ENCODE results near the gene CR1L. TPM values are rescaled to one million over a fixed set of nuclear protein-coding genes. Genes with fewer than 3 reads are reported as not detected.

CR1L gene
- total RNA-seq: 1 to 10 TPM in 1 of 6 donors, not detected in 5; 1.3 TPM
- polyA plus RNA-seq: not detected

DNA sequence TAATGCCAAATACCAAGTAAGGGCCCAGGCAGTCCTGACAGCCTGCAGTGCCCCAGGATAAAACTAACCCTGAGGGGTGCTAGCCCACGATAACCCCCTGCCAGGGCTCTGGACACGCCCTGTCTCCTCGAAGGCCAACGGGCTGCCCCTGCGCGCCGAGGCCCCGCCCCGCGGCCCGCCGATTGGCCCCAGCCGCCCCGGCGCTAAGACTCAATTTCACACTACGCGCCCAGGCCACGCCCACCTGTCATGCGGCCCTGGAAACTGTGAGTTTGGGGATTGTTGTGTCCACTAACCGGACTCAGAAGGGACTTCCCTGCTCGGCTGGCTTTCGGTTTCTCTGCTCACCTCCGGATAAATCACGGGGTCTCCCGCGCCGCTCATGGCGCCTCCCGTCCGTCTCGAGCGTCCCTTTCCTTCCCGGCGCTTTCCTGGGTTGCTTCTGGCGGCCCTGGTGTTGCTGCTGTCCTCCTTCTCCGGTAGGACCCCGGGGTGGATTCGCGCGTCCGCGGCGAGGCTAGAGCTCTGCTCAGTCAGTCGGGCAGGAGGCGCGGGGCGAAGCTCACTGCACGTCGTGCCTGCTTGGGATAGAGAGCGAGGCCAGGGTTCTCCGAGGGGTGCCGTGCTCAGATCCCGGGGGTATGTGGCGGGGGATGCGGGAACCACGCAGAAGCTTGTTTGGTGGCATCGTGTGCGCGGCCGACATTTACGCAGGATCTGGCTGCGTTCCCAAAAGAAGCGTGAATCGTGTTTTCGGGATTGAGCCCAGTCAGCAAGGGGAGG lies at the start of gene CR1L:
Gene CR1L, plus strand, starts transcription at position 282 of the 783 bp plus-strand sequence. Its CDS starts 101 bp downstream, at position 383.
- Histone ChIP-seq H3K9me3 (no peaks in the 10 kb centered on the region), H3K27ac (no peak within 1 kb of the TSS), H3K27me3 (peaks cover 0 to 5% (median 0%) of the 10 kb centered on the region in 4 donors), H3K36me3 (no peaks in the 10 kb centered on the region), H3K4me1 (peaks cover 0 to 8% (median 4%) of the 10 kb centered on the region in 3 donors), H3K4me3 (peak within 1 kb of the TSS; percentile 30 to 62 (median 41))
- 7 to 9% methylated on average over 65 of the region's 65 CpGs for WGBS, 2 donors
- FAIRE-seq (no peak), DNase-seq (peak; percentile 68 to 90 (median 80)), ATAC-seq (peak; percentile 94 to 99 (median 98))
- TF ChIP-seq, protein P1, sequence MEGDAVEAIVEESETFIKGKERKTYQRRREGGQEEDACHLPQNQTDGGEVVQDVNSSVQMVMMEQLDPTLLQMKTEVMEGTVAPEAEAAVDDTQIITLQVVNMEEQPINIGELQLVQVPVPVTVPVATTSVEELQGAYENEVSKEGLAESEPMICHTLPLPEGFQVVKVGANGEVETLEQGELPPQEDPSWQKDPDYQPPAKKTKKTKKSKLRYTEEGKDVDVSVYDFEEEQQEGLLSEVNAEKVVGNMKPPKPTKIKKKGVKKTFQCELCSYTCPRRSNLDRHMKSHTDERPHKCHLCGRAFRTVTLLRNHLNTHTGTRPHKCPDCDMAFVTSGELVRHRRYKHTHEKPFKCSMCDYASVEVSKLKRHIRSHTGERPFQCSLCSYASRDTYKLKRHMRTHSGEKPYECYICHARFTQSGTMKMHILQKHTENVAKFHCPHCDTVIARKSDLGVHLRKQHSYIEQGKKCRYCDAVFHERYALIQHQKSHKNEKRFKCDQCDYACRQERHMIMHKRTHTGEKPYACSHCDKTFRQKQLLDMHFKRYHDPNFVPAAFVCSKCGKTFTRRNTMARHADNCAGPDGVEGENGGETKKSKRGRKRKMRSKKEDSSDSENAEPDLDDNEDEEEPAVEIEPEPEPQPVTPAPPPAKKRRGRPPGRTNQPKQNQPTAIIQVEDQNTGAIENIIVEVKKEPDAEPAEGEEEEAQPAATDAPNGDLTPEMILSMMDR (IDR thresholded peaks at IDR 0.05): no peak
- intact Hi-C loops (cut with DNase I): no loop called here

DNA sequence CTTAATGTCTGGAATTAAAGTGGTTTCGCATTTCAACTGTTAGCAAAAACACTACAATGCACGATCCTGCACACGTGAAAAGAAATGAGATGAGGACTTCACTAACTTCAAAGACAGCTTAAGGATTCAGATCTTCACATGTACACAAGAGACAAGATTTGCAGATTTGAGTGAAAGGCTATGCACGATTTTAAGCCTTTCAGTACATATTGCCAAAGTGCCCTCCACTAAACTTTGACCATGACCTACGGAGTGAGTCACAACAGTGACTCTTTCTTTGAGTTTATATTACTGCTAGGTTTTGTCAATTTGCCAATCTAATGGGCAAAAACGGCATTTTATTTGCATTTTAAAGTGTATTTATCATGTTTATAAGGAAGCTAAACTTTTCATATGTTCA lies 41.2 kb upstream of the CR1L start:
- no peak for DNase-seq
- no peak for FAIRE-seq

DNA sequence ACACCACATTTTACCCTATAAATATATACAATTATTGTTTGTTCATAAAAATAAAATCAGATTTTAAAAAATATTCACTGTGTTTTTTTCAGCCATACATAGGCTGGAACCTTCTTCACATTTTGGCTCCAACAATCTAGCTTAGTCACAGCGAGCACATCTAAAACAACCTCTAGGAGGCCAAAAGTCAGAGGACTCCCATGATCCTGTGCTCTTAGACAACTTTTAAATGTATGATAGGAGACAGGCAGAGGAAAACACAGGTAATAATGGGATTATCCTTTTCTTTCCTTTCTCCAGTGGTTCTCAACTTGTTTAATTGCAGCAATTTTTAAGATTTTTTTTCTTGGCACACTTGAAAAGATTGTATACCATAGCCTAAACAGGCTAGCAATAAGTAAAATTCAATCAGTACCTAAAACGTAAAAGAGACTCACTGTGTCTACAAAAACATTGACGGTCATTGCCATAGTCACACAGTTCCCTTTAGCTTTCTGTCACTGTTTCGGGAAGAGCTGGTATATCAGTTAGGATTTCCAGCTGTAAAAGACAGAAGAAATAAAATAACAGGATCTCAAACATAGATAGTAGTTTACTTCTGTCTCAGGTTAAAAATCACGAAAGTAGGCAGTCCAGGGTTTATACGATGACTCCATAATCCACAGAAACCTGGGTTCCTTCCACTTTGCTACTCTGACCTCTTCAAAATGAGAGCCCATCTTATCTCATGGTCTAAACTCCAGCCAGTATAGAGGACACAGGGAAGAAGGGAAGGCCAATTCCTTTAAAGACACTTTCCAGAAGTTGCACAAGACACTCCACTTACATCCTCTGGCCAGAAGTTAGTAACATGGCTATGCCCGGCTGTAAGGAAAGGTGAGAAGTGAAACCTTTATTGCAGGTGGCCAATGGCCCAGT lies 39.2 kb upstream of the CR1L start:
- FAIRE-seq: no peak
- 88 to 89% methylated on average over 7 of the region's 7 CpGs for WGBS, 2 donors

More for the DNA sequence above, 41.2 kb upstream of the CR1L start:
- H3K4me1 ChIP-seq: no peaks in the 10 kb centered on the region
- intact Hi-C loops (cut with DNase I): no loop called here
- 47 to 56% methylated on average over 6 of the region's 6 CpGs for whole genome bisulfite sequencing, 2 donors
- no peaks in the 10 kb centered on the region for H3K36me3 ChIP-seq
- H3K27me3 ChIP-seq: no peaks in the 10 kb centered on the region
- no peak overlapping the region for H3K27ac ChIP-seq
- no peak overlapping the region for H3K4me3 ChIP-seq
- ATAC-seq: no peak
- TF ChIP-seq, protein P1 (IDR thresholded peaks at IDR 0.05): no peak
- no peaks in the 10 kb centered on the region for H3K9me3 ChIP-seq

DNA sequence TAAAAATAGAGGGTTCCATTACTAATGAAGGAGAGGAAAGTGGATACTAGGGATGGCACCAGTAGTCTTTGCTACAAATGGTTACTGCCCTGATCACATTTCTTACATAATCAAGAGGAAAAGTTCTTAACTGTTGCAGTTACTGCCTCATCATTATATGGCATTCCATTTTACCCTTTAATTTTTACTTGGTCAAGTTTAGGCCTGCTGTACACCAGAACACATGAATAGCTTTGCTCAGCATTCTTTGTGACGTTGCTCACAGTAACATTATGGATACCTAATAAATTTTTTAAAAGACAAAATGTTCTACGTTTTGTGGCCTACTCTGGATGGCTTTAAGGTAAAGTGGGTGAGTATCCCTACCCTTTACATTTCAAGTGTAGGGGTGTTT lies 38.6 kb upstream of the CR1L start:
- TF ChIP-seq, protein P1 (IDR thresholded peaks at IDR 0.05): no peak
- H3K27ac ChIP-seq: no peak overlapping the region
- no peak for DNase-seq
- intact Hi-C loops (cut with DNase I): no loop called here
- 76 to 80% methylated on average over 2 of the region's 2 CpGs for WGBS, 2 donors
- no peaks in the 10 kb centered on the region for H3K4me1 ChIP-seq
- no peak for FAIRE-seq
- H3K27me3 ChIP-seq: no peaks in the 10 kb centered on the region
- no peak overlapping the region for H3K4me3 ChIP-seq
- no peaks in the 10 kb centered on the region for H3K36me3 ChIP-seq
- no peak for ATAC-seq
- no peaks in the 10 kb centered on the region for H3K9me3 ChIP-seq

More for the DNA sequence above, 39.2 kb upstream of the CR1L start:
- DNase-seq: no peak
- no peaks in the 10 kb centered on the region for H3K27me3 ChIP-seq
- H3K9me3 ChIP-seq: no peaks in the 10 kb centered on the region
- H3K4me1 ChIP-seq: no peaks in the 10 kb centered on the region
- ATAC-seq: no peak
- no peak overlapping the region for H3K4me3 ChIP-seq
- intact Hi-C loops (cut with DNase I): no loop called here
- H3K27ac ChIP-seq: no peak overlapping the region
- TF ChIP-seq, protein P1 (IDR thresholded peaks at IDR 0.05): no peak
- H3K36me3 ChIP-seq: no peaks in the 10 kb centered on the region
